WTC11 (cell line): ENCODE measurements around the gene PDZRN4.

Source experiments
- CREM ChIP-seq: sonication (generic); formaldehyde crosslinking; IDR thresholded peaks from 2 replicates; pipeline ENCODE4 v1.8.1; 2022; ENCODE audit warnings: mild to moderate bottlenecking, missing genetic modification reagents, moderate library complexity
- CTCF ChIP-seq: fragments of 200-600 bp; IDR thresholded peaks from 2 replicates; pipeline ENCODE4 v1.8.0; 2022; ENCODE audit warnings: antibody characterized with exemption
- KAT7 ChIP-seq: sonication (generic); formaldehyde crosslinking; IDR thresholded peaks from 2 replicates; pipeline ENCODE4 v1.8.1; 2023; ENCODE audit warnings: missing genetic modification reagents, mild to moderate bottlenecking, borderline replicate concordance
- MAX ChIP-seq: sonication (generic); formaldehyde crosslinking; IDR thresholded peaks from 2 replicates; pipeline ENCODE4 v1.8.0; 2022; ENCODE audit warnings: mild to moderate bottlenecking, missing genetic modification reagents
- NFE2L1 ChIP-seq: sonication (generic); formaldehyde crosslinking; IDR thresholded peaks from 2 replicates; pipeline ENCODE4 v1.8.1; 2023; ENCODE audit warnings: missing genetic modification reagents
- NFYB ChIP-seq: sonication (generic); formaldehyde crosslinking; conservative IDR thresholded peaks from 2 replicates; pipeline ENCODE4 v1.8.0; 2022; ENCODE audit warnings: low read depth, missing genetic modification reagents
- NR2C2 ChIP-seq: sonication (generic); formaldehyde crosslinking; IDR thresholded peaks from 2 replicates; pipeline ENCODE4 v1.8.0; 2022; ENCODE audit warnings: mild to moderate bottlenecking, missing genetic modification reagents
- PREB ChIP-seq: sonication (generic); formaldehyde crosslinking; IDR thresholded peaks from 2 replicates; pipeline ENCODE4 v1.8.1; 2022; ENCODE audit warnings: mild to moderate bottlenecking, missing genetic modification reagents, moderate library complexity, borderline replicate concordance
- SMAD3 ChIP-seq: sonication (generic); formaldehyde crosslinking; IDR thresholded peaks from 2 replicates; pipeline ENCODE4 v1.8.0; 2022; ENCODE audit warnings: missing genetic modification reagents, mild to moderate bottlenecking, borderline replicate concordance
- SP1 ChIP-seq: sonication (generic); formaldehyde crosslinking; conservative IDR thresholded peaks from 2 replicates; pipeline ENCODE4 v1.8.1; 2022; ENCODE audit warnings: missing genetic modification reagents
- STAT6 ChIP-seq: sonication (generic); formaldehyde crosslinking; conservative IDR thresholded peaks from 2 replicates; pipeline ENCODE4 v1.8.1; 2023; ENCODE audit warnings: mild to moderate bottlenecking, low read depth, missing genetic modification reagents, moderate library complexity
- TCF7 ChIP-seq: sonication (generic); formaldehyde crosslinking; IDR thresholded peaks from 2 replicates; pipeline ENCODE4 v1.8.0; 2022; ENCODE audit warnings: mild to moderate bottlenecking, low read depth, missing genetic modification reagents, moderate library complexity

GRCh38 chr12:41213648-41214047, 25.5 kb downstream of the PDZRN4 start:
- no peak for TF ChIP-seq TCF7
- no peak for TF ChIP-seq MAX
- TF ChIP-seq CTCF = no peak
- TF ChIP-seq NFE2L1 (CRISPR knock-in tag) = no peak
- TF ChIP-seq NR2C2 (CRISPR knock-in tag) = no peak
- TF ChIP-seq PREB = no peak
- TF ChIP-seq KAT7 (CRISPR knock-in tag) = no peak
- no peak for TF ChIP-seq CREM (CRISPR knock-in tag)
- no peak for TF ChIP-seq SMAD3
- no peak for TF ChIP-seq SP1
- TF ChIP-seq NFYB (CRISPR knock-in tag) = no peak
- no peak for TF ChIP-seq STAT6 (CRISPR knock-in tag)
